ENCODE results near the gene TRIM39. TPM values are rescaled to one million over a fixed set of nuclear protein-coding genes. Genes with fewer than 3 reads are reported as not detected.

TRIM39 gene
- total RNA-seq, 1 experiment from 2014 or later, result 25.7 TPM

- no peak for DNase-seq (ENCODE audit: low spot score)
- in situ Hi-C loops (cut with HindIII; ENCODE audit: low sequenced_read_pairs), result no loop called here
Measured at GRCh38 chr6:30325150-30325872, 1.4 kb upstream of the TRIM39 start.

- in situ Hi-C loops (cut with HindIII; ENCODE audit: low sequenced_read_pairs), result no loop called here
Measured at GRCh38 chr6:30325873-30326525, 728 bp upstream of the TRIM39 start.

GRCh38 chr6:30327232-30327746, 562 bp downstream of the TRIM39 start:
- in situ Hi-C loops (cut with HindIII; ENCODE audit: low sequenced_read_pairs), result no loop called here
- DNase-seq (ENCODE audit: low spot score), result no peak

More at GRCh38 chr6:30325873-30326525, 728 bp upstream of the TRIM39 start:
- DNase-seq (ENCODE audit: low spot score), result peak; percentile 56

GRCh38 chr6:30328397-30328796, 1.7 kb downstream of the TRIM39 start:
- in situ Hi-C loops (cut with HindIII; ENCODE audit: low sequenced_read_pairs), result no loop called here
- DNase-seq (ENCODE audit: low spot score), result no peak

- in situ Hi-C loops (cut with HindIII; ENCODE audit: low sequenced_read_pairs), result no loop called here
- no peak for DNase-seq (ENCODE audit: low spot score)
Measured at GRCh38 chr6:30329331-30329730, 2.6 kb downstream of the TRIM39 start.

- in situ Hi-C loops (cut with HindIII; ENCODE audit: low sequenced_read_pairs), result no loop called here
- DNase-seq (ENCODE audit: low spot score), result no peak
Measured at GRCh38 chr6:30331981-30332380, 5.3 kb downstream of the TRIM39 start.

GRCh38 chr6:30334075-30334783, 7.5 kb downstream of the TRIM39 start:
- DNase-seq (ENCODE audit: low spot score), result no peak

GRCh38 chr6:30340589-30341054, 13.9 kb downstream of the TRIM39 start:
- in situ Hi-C loops (cut with HindIII; ENCODE audit: low sequenced_read_pairs), result no loop called here

More at GRCh38 chr6:30334075-30334783, 7.5 kb downstream of the TRIM39 start:
- in situ Hi-C loops (cut with HindIII; ENCODE audit: low sequenced_read_pairs), result no loop called here

GRCh38 chr6:30341218-30341617, 14.5 kb downstream of the TRIM39 start:
- in situ Hi-C loops (cut with HindIII; ENCODE audit: low sequenced_read_pairs), result no loop called here
- no peak for DNase-seq (ENCODE audit: low spot score)

More at GRCh38 chr6:30340589-30341054, 13.9 kb downstream of the TRIM39 start:
- DNase-seq (ENCODE audit: low spot score), result no peak

- DNase-seq (ENCODE audit: low spot score), result no peak
- in situ Hi-C loops (cut with HindIII; ENCODE audit: low sequenced_read_pairs), result no loop called here
Measured at GRCh38 chr6:30341728-30342127, 15.0 kb downstream of the TRIM39 start.

GRCh38 chr6:30344191-30344867, 17.6 kb downstream of the TRIM39 start:
- in situ Hi-C loops (cut with HindIII; ENCODE audit: low sequenced_read_pairs), result no loop called here
- no peak for DNase-seq (ENCODE audit: low spot score)

- in situ Hi-C loops (cut with HindIII; ENCODE audit: low sequenced_read_pairs), result no loop called here
- DNase-seq (ENCODE audit: low spot score), result peak; percentile 87
Measured at GRCh38 chr6:30344868-30345671, 18.3 kb downstream of the TRIM39 start, which contains the start of gene RPP21. Gene RPP21 (plus strand): TSS chr6:30345156. CDS start chr6:30345172, 16 bp downstream.

- no peak for DNase-seq (ENCODE audit: low spot score)
- in situ Hi-C loops (cut with HindIII; ENCODE audit: low sequenced_read_pairs), result no loop called here
Measured at GRCh38 chr6:30345852-30346251, 19.1 kb downstream of the TRIM39 start.

GRCh38 chr6:30348957-30349356, 22.2 kb downstream of the TRIM39 start:
- DNase-seq (ENCODE audit: low spot score), result no peak
- in situ Hi-C loops (cut with HindIII; ENCODE audit: low sequenced_read_pairs), result no loop called here

GRCh38 chr6:30349421-30350177, 22.9 kb downstream of the TRIM39 start:
- in situ Hi-C loops (cut with HindIII; ENCODE audit: low sequenced_read_pairs), result loop anchor here (25.0 kb wide), 1 partner anchor 112 kb away; no protein-coding TSS in a partner anchor
- no peak for DNase-seq (ENCODE audit: low spot score)

- no peak for DNase-seq (ENCODE audit: low spot score)
- in situ Hi-C loops (cut with HindIII; ENCODE audit: low sequenced_read_pairs), result loop anchor here (25.0 kb wide), 1 partner anchor 113 kb away; no protein-coding TSS in a partner anchor
Measured at GRCh38 chr6:30350524-30350923, 23.8 kb downstream of the TRIM39 start.

GRCh38 chr6:30352550-30352949, 25.8 kb downstream of the TRIM39 start:
- no peak for DNase-seq (ENCODE audit: low spot score)
- in situ Hi-C loops (cut with HindIII; ENCODE audit: low sequenced_read_pairs), result loop anchor here (25.0 kb wide), 1 partner anchor 115 kb away; no protein-coding TSS in a partner anchor
